Measurements from ENCODE around the gene SLC7A4.
"Not testable (repeated sequence)": the region's sequence is repeated elsewhere in the genome, so short reads cannot be mapped to it uniquely, and the experiment has no call there.

SLC7A4 gene

DNA sequence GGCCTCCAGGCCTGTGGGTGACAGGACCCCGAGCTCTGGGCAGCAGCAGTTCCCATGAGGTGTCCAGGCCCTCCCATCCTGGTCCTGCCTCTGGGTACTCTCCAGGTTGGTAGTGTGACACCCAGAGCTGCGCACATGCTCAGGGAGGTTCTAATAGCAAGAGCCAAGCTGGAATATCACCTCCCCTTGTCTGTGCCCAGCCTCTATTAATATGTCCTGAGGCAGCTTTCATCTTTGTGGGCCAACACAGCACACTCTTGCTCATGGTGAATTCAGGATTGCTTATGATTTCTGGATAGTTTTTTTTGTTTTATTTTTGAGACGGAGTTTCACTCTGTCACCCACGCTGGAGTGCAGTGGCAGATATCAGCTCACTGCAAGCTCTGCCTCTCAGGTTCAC is 14.0 kb downstream of the SLC7A4 start:
- no peak for DNase-seq

DNA sequence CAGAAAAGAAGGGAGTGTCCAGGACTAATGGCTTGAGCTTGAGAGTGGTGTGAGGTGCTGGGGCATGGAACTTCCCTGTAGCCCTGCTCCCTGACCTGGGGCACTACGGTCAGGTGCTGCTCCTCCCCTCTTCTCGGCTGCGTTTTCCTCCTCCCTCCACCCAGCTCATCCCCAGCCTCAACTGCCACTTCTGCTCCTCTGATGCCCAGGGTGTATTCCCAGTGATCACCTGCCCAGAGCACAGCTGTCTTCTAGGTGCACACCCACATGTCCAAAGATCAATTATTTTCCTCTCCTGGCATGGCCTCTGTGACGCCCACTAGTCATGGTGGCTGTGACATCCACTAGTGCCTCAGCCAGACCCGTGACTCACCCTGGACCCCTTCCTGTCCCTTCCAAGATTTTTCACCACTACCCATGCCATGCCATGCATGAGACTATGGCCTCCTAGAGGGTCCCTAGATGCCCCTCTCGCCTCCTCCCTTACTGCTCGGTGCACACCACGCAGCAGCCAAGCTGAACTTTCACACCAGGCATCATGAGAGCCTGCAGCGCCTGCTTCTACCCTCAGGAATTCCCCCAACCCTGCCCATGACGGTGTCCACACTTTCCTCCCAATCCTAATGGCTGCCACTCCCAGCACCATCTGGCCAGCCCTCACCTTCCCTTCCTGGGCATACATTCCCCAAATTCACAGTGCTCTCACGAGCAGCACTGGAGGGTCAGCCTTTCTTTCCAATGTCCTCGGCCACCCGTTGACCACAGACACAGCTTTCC is 15.5 kb downstream of the SLC7A4 start:
- no peak for DNase-seq

DNA sequence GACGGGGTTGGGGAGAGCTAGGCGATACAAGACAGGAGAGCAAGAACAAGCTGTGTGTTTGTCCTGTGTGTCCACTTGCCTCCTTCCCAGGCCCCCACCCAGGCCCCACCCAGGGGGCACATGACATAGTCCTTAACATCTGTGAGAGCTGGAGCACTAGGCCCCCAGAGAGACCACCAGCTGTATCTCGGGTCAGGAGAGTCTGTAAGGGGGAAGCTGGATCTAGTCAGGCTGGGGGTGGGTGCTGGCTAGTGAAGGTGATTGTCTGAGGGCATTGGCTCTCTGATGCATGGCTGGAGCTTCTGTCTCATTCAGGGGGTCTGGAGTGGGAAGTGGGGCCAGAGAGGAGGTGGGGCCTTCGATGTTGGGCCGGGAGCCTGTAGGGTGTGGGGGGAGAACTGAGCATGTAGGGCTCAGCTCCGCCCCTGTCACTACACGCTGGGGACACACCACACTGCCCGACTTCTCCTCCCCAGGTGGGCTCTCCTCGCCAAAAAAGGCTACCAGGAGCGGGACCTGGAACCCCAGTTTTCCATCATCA is 16.8 kb downstream of the SLC7A4 start:
- no peak for DNase-seq

DNA sequence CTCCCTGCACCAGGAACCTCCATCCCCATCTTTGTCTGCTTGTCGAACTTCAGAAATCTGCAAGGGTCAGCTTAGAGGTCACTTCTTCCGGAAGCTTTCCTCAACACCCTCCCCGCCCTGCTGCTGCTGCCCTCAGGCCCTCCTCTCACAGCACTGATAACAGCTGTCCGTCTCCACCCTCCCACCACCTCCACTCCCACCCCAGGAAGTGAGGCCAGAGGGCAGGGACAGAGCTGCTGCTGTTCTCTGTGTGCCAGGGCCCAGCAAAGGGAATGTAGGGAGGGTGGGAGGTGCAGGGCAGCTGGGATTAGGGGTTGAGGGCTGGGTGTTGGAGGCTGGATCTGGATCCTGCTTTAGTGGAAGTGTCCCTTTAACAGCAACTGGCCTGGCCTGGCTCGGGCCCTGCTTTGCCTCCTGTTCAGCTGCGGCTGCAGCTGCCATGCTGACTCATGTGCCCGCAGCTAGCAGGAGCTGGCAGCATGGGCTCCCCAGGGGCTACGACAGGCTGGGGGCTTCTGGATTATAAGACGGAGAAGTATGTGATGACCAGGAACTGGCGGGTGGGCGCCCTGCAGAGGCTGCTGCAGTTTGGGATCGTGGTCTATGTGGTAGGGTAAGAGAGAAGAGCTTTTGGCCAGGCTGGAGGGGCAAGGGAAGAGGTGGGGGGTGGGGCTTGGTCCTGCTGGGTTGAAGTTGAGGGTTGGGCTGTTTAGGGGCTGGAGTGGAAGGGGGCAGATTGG is 17.5 kb downstream of the SLC7A4 start, which contains the start of gene P2RX6:
Gene P2RX6 (plus strand): TSS at position 440 of the 740 bp plus-strand sequence. CDS start 10 bp downstream, at position 450.
- DNase-seq: no peak

DNA sequence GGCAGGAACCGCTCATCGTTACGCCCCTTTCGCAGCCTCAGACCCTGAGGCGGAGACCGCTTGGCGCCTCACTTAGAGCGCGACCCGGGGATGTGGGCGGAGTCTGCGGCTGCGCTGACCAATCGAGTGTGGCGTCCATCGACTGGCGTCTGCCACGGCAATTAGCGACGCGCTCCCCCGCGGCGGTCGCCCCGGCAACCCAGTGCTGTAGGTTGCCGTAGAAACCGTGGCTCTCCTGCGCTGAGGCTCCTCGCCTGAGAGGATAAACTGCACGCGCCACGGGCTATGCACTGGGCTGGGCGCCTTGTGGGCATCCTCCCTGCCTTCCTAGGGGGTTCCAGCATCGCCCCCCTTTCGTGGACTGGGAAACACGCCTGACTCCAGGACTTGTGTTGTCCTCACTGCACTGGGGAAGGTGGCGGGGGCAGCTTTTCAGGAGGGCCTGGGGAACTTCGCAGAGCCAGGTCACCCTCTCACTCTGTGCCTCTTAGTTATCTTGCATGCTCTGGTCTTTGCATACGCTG is 18.1 kb downstream of the SLC7A4 start:
- DNase-seq: peak; percentile 92

DNA sequence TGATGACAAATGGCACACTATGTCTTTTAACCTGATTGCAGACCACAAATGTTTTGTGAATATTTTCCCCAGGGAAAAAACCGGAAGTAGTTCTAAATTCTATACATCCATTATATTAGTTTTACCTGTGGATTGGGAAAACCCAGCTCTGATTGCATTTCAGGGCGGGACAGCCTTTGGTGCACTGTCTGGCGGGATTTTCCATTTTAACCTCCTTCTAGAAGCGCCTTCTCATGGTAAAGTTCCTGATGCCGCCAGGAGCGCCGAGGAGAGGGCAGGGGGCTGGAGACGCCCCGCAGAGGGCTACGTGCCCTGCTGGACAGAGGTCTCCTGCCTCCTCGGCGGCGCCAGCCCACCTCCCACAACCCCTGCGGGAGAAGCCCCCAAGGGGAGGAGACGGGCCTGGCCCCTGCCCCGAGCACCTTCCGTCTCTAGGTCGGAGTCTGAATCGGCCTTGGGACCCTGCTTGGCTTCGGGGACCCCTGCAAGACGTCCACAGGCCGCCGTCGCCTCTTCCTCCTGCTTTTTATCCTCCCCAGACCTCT is 18.6 kb downstream of the SLC7A4 start:
- no peak for DNase-seq

DNA sequence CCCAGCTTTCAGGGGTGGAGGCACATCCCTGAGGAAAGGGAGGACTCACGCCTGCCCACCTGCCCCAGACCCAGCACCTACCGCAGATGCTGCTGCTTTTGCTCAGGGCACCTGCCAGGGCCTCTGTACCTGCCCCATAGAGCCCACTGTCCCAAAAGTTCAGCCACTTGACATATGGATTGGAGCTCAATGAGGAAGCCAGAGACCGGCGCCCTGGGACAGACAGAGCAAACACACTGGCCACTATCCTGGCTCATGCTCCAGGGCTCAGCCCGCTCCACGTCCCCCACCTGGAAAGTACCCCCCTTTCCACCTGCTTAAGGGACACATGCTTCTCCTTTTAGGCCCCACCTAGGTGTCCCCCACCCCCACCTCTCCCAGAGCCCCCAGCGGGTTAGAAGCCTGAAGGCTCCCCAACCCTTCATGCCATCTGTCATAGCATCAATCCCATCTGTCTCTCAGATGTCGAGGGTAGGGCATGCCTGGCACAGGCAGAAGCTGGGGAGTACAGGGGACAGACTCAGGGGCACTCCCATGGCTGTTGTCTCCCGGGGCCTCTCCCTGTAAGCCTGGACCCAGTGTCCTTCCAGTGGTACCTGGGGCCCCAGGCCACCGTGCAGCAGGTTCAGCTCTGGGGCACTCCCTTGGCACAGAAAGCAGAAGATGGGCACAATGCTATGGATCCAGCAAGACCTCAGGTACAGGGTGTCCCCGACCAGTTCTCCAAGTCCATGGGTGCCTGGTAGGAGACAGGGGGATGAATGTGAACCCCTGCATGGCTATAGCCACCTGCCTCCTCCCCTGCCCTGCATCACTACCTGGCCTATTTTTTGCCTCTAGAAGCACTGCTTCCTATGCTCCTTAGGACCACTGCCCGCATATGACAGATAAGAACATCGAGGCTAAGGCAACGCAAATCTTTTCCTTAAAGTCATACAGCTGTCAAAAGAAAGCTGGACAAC is 19.6 kb downstream of the SLC7A4 start:
- DNase-seq: no peak

DNA sequence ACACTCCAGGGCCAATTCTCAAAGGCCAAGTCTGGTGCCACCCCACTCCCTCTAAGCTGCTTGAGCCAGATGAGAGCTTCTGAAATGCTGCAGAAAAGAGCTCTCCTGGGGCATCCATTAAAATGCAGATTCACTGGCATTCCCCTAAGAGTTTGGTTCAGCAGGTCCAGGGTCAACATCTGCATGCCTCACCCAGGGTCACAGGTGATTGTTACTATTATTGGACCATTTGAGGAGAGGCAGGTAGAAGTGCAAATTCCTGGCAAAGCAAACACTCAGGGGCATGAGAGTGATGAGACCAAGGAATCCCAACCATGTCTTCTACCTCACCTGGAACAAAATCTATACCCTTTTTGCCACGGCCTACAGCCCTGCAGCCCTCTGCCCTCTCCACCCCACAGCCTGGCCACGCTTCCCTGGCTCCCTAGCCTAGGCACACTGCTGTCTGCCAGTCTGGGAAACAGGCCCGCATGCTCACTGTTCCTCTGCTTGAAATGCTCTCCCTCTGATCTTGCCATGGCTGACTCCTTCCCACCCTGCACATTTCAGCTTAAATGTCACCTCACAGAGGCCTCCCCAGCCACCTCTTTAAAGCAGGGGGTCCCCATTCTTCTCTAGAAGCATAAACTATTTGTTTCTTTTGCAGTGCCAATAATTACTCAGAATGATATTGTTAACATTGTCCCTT is 21.8 kb downstream of the SLC7A4 start:
- DNase-seq: no peak

DNA sequence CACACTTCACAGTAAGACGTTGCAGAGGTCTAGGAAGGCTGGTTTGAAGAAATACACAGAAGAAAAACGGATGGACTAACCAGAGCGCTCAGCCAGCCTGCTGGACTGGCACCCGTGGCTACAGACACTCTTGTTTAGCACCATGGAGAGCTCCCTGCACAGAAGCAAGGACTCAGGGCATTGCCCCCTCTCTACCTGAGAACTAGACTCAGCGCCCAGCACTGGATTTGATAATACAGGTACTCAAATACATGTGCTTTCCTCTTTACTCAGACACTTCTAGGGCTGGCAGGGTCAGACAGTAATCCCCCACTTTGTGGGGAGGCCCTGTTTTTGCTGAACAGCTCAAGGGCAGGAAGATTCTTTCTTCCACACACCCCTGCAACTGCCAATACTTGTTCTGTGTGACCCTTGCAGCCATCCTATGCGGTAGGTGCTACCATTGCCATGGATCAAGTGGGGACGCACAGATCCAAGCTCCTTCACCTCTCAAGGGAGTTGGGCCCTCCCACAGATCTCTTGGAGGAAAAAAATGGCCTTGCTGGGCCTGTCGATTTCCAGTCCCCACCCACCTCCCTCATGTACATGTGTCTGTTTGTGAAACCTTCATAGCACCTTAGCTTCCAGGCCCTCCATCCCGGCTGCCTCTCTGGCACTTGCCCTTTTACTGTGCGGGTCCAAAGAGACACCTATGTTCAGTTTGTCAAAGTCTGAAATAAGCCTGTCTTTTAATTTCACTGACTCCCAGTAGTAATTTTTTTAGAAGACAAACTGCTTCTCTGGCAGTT is 22.5 kb downstream of the SLC7A4 start:
- DNase-seq: peak; percentile 29

DNA sequence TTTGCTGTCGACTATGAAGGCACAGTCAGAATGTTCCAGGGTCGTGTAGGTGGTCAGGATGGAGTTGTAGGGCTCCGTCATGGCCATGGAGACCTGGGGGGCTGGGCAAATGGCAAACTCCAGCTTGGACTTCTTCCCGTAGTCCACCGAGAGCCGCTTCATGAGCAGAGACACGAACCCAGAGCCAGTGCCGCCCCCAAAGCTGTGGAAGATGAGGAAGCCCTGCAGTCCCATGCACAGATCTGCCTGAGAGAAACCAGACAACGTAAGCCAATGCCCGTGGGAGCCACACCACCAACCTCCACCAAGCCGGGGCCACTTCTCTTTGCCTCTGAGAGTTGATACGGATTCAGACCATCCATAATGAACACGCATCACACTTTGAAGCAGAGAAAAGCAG is 23.2 kb downstream of the SLC7A4 start:
- DNase-seq: not testable (repeated sequence)

DNA sequence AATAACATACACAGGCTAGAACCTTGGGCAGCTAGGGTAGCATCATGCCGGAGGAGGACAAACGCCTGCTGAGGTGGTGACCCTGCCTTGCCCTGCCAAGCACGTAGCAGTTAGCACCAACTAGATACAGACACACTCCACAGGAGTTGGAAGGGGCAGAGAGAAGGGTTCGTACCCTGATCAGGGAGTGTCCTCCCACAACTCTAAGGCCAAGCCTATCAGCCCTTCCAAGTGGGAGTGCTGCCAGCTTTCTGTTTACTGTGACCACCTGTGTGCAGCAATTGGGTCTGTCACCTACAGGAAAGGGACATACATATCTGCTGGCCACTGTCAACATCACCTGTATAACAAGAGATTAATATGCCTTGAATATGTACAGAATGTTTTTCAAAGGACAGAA is 28.6 kb downstream of the SLC7A4 start:
- no peak for DNase-seq

DNA sequence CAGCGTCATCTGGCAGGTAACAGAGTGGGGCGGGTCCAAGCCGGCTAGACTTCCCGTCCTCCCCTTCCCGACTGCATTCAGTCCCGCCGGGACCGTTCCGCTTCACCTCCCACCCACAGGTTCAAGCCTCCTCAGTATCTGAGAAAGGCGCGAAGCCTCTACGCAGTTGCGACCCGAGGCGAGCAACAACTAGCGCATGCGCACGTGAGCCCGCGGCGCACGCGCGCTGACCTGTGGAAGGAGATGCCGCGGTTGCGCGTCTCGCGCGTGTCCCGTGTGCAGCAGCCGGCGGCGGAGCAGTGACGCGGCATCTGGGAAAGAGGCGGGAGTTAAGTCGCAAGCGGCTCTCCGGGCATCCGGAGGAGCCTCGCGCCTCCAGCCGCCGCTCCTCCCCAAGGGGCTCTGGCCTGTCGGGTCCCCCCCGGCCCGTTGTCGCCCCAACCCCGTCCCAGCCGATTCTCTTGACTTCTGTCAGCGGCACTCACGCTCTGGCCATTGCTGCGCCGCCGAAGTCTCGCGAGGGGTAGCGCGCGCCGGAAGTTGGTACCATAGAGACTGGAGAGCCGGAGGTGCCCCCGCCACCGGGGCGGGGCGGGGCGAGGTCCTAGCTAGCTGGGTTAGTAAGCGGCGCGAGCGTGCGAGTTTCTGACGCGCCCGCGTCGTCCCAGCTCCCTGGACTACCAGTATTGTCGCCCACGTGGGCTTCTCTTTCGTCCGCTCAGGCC is 30.6 kb downstream of the SLC7A4 start, which contains the start of gene THAP7:
Gene THAP7 (minus strand): TSS at position 518 of the 725 bp plus-strand sequence. CDS start 207 bp downstream, at position 311.
- peak; percentile 96 for DNase-seq

DNA sequence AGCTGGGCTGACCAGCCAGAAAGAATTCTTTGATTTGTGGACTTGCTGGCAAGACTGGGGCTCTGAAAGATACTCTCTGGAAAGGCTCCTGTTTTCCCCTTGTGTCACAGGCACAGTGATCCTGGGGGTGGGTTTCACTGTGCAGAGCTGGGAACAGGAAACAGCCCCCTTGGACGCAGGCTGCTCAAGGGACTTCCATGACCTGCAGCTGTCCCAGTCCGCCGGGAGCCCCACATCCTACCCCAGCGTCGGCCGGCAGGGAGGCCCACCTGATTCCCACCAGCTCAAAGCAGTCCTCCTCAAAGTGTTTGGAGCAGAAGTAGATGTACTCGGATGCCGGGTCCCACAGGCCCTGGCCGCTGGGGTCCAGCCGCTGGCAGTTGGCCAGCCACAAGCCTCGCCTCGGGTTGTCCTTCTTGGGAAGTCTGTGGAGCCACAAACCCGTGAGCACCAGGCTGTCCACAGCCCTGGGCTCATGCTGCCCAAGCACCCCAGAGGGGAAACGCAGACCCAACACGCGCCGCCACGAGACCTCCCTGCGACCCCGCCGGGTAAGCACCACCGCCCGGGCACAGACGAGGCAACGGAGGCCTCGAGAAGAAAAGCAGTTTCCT is 31.3 kb downstream of the SLC7A4 start:
- DNase-seq: no peak

DNA sequence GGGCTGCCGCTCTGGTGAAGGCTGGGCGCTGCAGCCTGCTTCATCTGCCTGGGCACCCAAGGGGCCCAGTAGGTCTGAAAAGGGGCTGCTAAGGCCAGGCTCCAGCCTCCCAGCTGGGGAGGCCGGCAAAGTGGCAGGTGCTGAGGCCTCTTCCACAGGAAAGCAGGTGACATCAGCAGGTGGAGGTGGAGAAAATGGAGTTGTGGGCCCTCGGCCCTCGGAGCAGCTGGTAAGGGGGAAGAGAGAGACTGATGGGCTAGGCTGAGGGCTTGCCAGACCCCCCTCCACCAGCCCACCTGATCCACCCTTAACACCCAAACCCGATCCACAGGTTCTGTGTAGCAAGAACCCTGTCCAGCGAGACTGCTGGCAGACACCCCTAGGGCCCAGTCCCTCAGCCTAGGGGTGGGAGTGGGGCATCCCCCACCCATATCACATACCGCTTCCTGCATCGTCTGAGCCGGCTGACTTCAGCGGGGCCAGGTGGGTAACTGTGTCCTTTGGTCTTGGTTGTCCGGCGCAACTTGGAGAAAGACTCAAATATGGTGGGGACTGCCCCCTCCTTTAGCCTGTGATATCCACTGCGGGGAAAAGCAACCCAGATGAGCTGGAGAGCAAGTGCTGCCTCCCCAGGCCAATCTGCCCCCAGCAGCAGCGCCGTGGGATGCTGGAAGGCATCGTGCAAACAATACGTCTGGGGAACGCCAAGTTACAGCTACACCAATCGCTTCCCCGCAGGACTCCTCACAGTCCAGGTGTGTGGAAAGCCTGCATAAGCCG is 32.0 kb downstream of the SLC7A4 start:
- DNase-seq: no peak

DNA sequence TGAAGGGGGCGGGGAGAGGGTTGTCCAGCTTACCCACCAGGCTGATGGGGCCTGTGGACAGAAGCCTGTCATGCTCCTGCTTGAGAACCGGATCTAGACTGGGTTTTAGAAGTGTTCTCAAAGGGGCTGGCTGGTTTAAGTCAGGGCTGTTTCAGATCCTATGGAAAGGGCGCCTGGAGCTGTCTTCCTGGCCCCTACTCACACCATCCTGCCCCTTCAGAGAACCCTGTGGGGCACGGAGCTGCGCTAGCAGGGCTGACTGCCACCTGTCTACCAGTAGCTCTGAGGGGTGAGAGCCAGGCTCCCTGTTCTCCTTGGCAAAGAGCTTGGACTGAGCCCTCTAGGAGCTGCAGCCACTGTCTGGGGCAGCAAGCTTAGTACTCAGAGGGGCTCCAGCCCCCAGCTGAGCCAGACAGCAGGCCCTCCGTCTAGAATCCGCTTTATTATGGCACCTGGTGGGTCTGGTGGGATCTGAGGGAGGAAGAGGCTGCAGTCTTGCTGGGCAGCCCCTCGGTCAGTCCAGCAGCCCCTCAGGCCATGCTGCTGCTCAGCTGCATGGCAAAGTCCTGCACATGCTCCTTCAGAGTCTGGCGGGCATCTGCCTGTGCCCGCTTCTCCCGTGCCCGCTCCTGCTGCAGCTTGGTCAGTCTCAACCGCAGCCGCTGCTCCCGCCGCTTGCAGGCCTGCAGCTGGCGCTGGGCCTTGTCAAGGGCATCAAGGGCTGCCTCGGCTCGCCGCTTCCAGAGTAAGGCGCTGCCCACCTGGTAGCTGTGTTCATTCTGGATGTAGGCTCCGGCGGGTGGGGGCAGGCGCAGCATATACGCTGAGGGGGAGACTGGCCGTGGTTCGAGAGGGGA is 32.8 kb downstream of the SLC7A4 start:
- no peak for DNase-seq

DNA sequence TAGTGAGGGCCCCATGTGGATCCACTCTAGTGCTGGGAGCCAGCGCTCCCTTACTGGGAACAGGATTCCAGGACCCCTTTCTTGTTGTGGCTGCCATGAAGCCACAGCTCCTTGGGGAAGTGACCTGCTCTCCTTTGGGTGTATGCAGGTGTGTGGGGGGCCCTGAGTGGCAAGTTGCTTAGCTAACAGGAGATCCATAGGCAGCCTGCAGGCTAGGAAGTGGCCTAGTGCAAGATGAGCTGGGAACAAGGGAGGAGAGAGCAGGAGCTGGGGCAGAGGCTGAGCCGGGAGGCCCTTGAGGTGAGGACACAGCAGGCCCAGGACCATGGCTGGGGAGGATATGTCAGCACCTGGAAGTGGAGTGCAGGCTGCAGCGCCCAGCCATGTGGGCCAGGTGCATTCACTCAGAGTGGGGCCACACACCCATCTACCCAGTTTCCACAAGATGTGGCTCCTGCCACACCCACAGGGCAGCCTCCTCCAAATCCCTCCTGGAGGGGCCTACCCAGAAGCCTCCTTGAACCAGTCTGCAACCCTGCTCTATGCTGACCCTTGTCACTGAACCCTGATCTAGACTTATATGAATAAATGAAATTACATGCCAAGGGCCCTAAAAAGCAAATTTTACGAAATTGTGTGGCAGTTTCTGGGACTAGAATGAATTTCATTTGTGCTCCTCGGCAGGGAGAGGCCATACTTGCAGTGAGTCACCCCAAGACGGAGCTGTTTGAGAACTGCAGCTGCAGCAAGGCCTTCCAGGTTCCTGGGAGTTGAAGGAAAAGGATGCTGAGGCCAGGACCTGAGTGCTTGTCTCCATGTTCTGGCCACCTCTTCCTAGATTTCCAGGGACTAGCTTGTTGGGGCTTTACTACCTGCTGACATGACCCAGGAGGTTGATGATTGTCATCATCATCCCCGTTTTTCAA is 33.7 kb downstream of the SLC7A4 start:
- no peak for DNase-seq

Data from CD4-positive, alpha-beta T cell treated with Interleukin-17A for 1 hour (primary cell).